Testis (tissue), 3 donors: ENCODE measurements around the gene LAMA5. TPM values are rescaled to one million over a fixed set of nuclear protein-coding genes. Genes with fewer than 3 reads are reported as not detected.

Source experiments
- DNase-seq: peaks from one replicate; pipeline ENCODE4 v3.0.0-alpha.2; 2019
- H3K27ac ChIP-seq, 2 donors: fragments of 200-600 bp; sonication (generic); one replicate each; pipeline ENCODE4 v1.5.1; 2019
- H3K27me3 ChIP-seq: fragments of 200-600 bp; sonication (generic); one replicate; pipeline ENCODE4 v1.5.1; 2019
- H3K36me3 ChIP-seq: fragments of 200-600 bp; sonication (generic); one replicate; pipeline ENCODE4 v1.5.1; 2017; ENCODE audit warnings: low read depth; ENCODE audit errors: missing control alignments
- H3K4me1 ChIP-seq: fragments of 200-600 bp; sonication (generic); one replicate; pipeline ENCODE4 v1.5.1; 2019
- H3K4me3 ChIP-seq, 2 donors: fragments of 200-600 bp; sonication (generic); one replicate each; pipeline ENCODE4 v1.5.1; 2017 to 2019
- H3K9me3 ChIP-seq: fragments of 200-600 bp; sonication (generic); one replicate; pipeline ENCODE4 v1.5.1; 2017
- CTCF ChIP-seq, 3 experiments: fragments of 450-650 bp in 2 of 3; fragments of 200-600 bp in 1 of 3; sonication (generic) in 1 of 3; IDR thresholded peaks; one replicate each; pipeline ENCODE4 v1.5.1; 2016 to 2019; ENCODE audit warnings: antibody characterized with exemption in 3 of 3, mild to moderate bottlenecking in 2 of 3, moderate library complexity in 1 of 3
- POLR2A ChIP-seq: fragments of 450-650 bp; IDR thresholded peaks from one replicate; pipeline ENCODE4 v1.6.1; 2017; ENCODE audit warnings: antibody characterized with exemption, mild to moderate bottlenecking, moderate library complexity
- WGBS, 2 donors: methylation state at CpG; one replicate each; pipeline ENCODE4 v1.1.5; 2018; 5-methylcytosine and 5-hydroxymethylcytosine counted together
- intact Hi-C: fragments of 100-400 bp; cut with DNase I; formaldehyde crosslinking; loops from one replicate; pipeline ENCODE4 v1.15.1; 2023; ENCODE audit warnings: low total_unique reads
- polyA plus RNA-seq: library from polyadenylated mRNA; stranded (reverse); fragments of 350-450 nt; fragmentation: Illumina TruSeq; extraction: RNeasy Lipid Tissue Mini Kit (QIAGEN cat#74804); gene quantifications from one replicate; pipeline ENCODE4 v1.2.3, GENCODE V29; 2014; ENCODE audit warnings: low read depth, low replicate concordance; ENCODE audit not compliant: insufficient read depth
- total RNA-seq, 2 donors: library from RNA; depleted of rRNA; stranded (reverse); fragments of >200 nt; gene quantifications; one replicate each; pipeline ENCODE4 v1.2.3, GENCODE V29; 2016

LAMA5 gene
- total and polyA plus RNA-seq, 3 donors from 2014 or later = 33.2 to 144 (median 121) TPM

DNA sequence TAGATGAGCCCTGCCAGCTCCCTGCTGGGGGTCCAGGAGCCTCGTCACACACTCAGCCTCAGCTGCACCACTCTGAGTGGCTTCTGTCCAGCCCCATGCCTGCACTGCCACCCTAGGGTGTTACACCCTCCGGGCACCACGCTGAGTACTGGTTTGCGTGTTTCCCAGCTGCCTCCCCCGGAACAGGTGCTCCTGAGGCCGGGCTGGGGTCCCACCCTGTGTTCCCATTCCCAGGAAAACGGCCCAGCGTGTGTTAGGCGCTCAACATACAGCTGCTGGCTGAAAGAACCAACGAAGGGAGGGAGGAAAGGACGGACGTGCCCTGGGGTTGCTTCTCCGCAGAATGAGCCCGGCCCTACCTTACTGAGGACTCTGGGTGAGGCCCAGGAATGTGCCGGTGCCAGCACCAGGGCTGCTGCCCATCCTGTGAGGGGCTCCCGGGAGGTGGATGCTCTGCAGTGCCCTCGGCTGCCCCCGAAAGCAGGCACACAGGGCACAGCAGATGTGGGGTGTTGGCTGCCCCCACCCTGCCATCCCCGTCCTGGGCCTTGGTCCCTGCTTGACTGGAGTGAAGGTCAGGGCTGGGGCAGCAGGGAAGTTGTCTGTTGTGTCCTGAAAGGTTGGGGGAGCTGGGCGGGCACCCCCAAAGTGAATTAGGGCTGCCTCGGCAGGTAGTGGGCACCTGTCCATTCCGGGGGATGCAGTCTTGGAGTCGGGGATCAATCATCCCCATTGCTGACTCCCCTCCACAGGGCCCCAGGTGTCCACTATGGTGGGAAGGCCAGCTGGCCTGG is 16.3 kb downstream of the LAMA5 start:
- H3K9me3 ChIP-seq = no peaks in the 10 kb centered on the region
- no peak for TF ChIP-seq CTCF (IDR thresholded peaks at IDR 0.05)
- TF ChIP-seq POLR2A = no peak
- no peaks in the 10 kb centered on the region for H3K27me3 ChIP-seq
- no peak overlapping the region for H3K27ac ChIP-seq
- WGBS, 2 donors = 85 to 87% methylated on average over 12 to 21 of the region's 23 CpGs
- intact Hi-C loops = no loop called here
- no peaks in the 10 kb centered on the region for H3K36me3 ChIP-seq
- no peak for DNase-seq
- H3K4me1 ChIP-seq = peaks cover 25% of the 10 kb centered on the region
- no peak overlapping the region for H3K4me3 ChIP-seq

DNA sequence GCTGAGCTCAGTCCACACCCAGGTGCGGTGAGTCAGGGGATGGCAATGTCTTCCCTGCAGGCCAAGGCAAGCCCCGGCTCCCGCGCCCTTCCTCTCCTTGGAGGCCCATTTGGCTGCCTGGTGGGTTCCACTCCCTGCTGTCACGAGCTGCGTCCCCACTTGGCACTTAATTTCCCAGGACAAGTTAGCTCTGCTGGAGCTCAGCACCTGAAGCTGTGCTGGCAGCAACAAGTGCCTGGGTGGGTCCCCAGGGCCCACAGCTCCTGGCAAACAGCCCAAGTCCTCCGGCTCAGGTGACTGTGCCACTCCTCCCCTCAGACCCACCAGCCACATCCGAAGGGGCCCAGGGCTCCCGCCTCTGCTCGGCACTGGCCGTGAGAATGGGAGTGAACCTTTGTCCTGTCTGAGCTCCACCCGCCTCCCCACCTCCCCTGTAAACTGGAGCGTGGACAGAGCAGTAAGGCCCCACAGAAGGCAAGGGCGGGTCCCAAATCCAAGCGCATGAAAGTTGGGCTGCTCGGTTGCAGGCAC is 16.9 kb downstream of the LAMA5 start:
- H3K9me3 ChIP-seq = no peaks in the 10 kb centered on the region
- TF ChIP-seq POLR2A = no peak
- H3K36me3 ChIP-seq = no peaks in the 10 kb centered on the region
- H3K4me3 ChIP-seq = no peak overlapping the region
- no peaks in the 10 kb centered on the region for H3K27me3 ChIP-seq
- 87 to 93% methylated on average over 11 to 16 of the region's 16 CpGs for WGBS, 2 donors
- no peak overlapping the region for H3K27ac ChIP-seq
- DNase-seq = no peak
- peaks cover 19% of the 10 kb centered on the region for H3K4me1 ChIP-seq
- intact Hi-C loops = no loop called here

GRCh38 chr20:62349556-62350097 is 17.5 kb downstream of the LAMA5 start:
- Histone ChIP-seq H3K4me3 (no peak overlapping the region), H3K36me3 (no peaks in the 10 kb centered on the region), H3K9me3 (no peaks in the 10 kb centered on the region), H3K4me1 (peaks cover 13% of the 10 kb centered on the region), H3K27me3 (no peaks in the 10 kb centered on the region), H3K27ac (no peak overlapping the region)
- WGBS, 2 donors = 71 to 100% methylated on average over 4 to 5 of the region's 7 CpGs
- DNase-seq = no peak
- TF ChIP-seq POLR2A (no peak), CTCF (IDR thresholded peaks at IDR 0.05) (no peak)
- intact Hi-C loops = no loop called here

DNA sequence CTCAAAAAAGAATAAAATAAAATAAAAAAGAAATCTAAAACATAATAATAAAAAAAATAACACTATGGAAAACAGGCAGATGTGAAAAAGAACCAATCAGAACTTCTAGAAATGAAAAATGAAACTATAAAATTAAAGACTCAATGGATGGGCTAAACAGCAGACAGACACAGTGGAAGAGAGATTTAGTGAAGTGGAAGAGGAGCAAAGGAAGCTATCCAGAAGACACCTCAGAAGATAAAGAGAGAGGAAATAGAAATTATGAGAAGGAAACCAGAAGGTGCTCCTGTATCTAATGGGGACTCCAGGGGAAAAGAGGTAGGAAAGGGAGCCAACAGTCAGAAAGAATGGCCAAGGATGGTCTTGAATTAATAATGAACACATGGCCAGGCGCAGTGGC is 18.5 kb downstream of the LAMA5 start:
- no peaks in the 10 kb centered on the region for H3K27me3 ChIP-seq
- H3K4me3 ChIP-seq = no peak overlapping the region
- peaks cover 11% of the 10 kb centered on the region for H3K4me1 ChIP-seq
- DNase-seq = no peak
- no peaks in the 10 kb centered on the region for H3K9me3 ChIP-seq
- intact Hi-C loops = no loop called here
- 96 to 100% methylated on average over 1 of the region's 1 CpG for WGBS, 2 donors
- no peak overlapping the region for H3K27ac ChIP-seq
- no peaks in the 10 kb centered on the region for H3K36me3 ChIP-seq
- TF ChIP-seq CTCF (IDR thresholded peaks at IDR 0.05) (no peak), POLR2A (no peak)

DNA sequence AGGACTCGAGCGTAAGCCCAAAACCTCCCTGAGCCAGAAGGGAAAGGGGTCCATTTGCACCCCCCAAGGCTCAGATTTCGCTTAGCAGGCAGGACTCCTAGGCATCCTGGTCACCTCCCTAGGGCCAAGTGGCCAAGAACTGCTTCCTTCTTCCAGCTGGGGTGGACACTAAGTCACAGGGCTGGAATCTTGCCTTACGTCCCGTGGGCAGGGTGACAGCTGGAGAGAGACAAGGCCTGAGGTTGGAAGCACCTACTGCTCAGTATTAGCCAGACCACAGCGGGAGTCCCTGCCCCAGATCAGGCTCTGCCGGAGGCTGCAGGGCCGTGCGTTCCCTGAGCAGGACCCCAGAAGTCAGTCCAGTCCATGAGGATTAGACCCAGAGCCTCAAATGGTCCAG is 19.7 kb downstream of the LAMA5 start:
- intact Hi-C loops = no loop called here
- DNase-seq = no peak
- 65 to 95% methylated on average over 6 to 9 of the region's 9 CpGs for WGBS, 2 donors

More for the DNA sequence above, 19.7 kb downstream of the LAMA5 start:
- TF ChIP-seq POLR2A = no peak
- TF ChIP-seq CTCF (IDR thresholded peaks at IDR 0.05) = no peak
- Histone ChIP-seq H3K9me3 (no peaks in the 10 kb centered on the region), H3K27me3 (no peaks in the 10 kb centered on the region), H3K4me1 (peaks cover 3% of the 10 kb centered on the region), H3K4me3 (no peak overlapping the region), H3K27ac (no peak overlapping the region), H3K36me3 (no peaks in the 10 kb centered on the region)
